ENCODE data around the gene SHROOM3. TPM values are rescaled to one million over a fixed set of nuclear protein-coding genes. Genes with fewer than 3 reads are reported as not detected.

Gene SHROOM3
- total and polyA plus RNA-seq, 2 of the 13 experiments (the other 11 are each of a cell fraction or from before 2014, with no cell fraction given): 0.01 TPM; not detected in 1

DNA sequence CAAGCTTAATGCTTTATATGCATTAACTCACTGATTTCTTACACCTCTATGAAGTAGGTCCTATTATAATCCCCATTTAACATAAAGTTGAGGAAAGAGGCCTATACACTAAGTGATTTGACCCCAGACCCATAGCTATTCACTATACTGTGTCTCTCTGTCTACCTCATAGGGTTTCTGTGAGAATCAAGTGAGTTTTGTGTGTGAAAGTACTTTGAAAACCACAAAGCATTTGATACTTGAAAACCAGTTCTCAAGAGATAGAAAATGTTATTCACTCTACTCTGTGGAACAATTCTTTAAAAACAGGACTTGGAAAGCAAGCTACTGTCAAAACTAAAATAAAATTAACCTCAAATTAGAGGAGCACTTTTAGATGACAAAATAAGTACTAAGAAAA lies 35.0 kb downstream of the SHROOM3 start:
- H3K4me1 ChIP-seq (ENCODE audit: insufficient read depth, low read length): no peaks in the 10 kb centered on the region
- no peak overlapping the region for H2AFZ ChIP-seq (ENCODE audit: low read length)
- H3K9ac ChIP-seq (ENCODE audit: insufficient read depth, low read depth, low read length): no peak overlapping the region
- in situ Hi-C loops (cut with HindIII; ENCODE audit: extremely low pct_ligation_motif_present, low pct_unique_long_range_greater_than_20kb): no loop called here
- DNase-seq (ENCODE audit: low spot score): no peak
- H3K9me3 ChIP-seq (ENCODE audit: low read length): no peaks in the 10 kb centered on the region
- BruUV-seq (replicated peaks): no TSS peak
- H3K4me2 ChIP-seq (ENCODE audit: low read depth, low read length): no peak overlapping the region
- H3K4me3 ChIP-seq (replicated peaks in 1 of 3; ENCODE audit: insufficient read depth in 1 of 3, low read depth in 2 of 3, low read length in 3 of 3): no peak overlapping the region
- ATAC-seq: no peak
- no peak for FAIRE-seq
- no peaks in the 10 kb centered on the region for H4K20me1 ChIP-seq (ENCODE audit: insufficient read depth, low read length)
- no peaks in the 10 kb centered on the region for H3K27me3 ChIP-seq (ENCODE audit: control insufficient read depth in 1 of 2, insufficient read depth in 2 of 2, low read length in 2 of 2)
- no peak overlapping the region for H3K27ac ChIP-seq (ENCODE audit: extremely low read length, insufficient read depth, low read length)
- ChIA-PET CTCF (ENCODE audit: low intra/inter-chr PET ratio, low total read pairs) (no interaction called here), POLR2A (no interaction called here)
- intact Hi-C loops (cut with micrococcal nuclease; ENCODE audit: unreplicated experiment): no loop called here
- no peaks in the 10 kb centered on the region for H3K79me2 ChIP-seq (ENCODE audit: insufficient read depth, low read length)
- H3K36me3 ChIP-seq (replicated peaks in 1 of 2; ENCODE audit: control insufficient read depth in 1 of 2, insufficient read depth in 2 of 2, low read length in 2 of 2): no peaks in the 10 kb centered on the region
- TF ChIP-seq, protein P1, sequence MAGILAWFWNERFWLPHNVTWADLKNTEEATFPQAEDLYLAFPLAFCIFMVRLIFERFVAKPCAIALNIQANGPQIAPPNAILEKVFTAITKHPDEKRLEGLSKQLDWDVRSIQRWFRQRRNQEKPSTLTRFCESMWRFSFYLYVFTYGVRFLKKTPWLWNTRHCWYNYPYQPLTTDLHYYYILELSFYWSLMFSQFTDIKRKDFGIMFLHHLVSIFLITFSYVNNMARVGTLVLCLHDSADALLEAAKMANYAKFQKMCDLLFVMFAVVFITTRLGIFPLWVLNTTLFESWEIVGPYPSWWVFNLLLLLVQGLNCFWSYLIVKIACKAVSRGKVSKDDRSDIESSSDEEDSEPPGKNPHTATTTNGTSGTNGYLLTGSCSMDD (CRISPR knock-in tag; IDR thresholded peaks at IDR 0.05): no peak
- TF ChIP-seq ZNF431 (CRISPR knock-in tag; IDR thresholded peaks at IDR 0.05; ENCODE audit: borderline replicate concordance, low read depth): no peak
- TF ChIP-seq RNF2 (conservative IDR thresholded peaks at IDR 0.05; ENCODE audit: low read depth): no peak
- no peak for TF ChIP-seq NFIC (IDR thresholded peaks at IDR 0.05; ENCODE audit: low read length)
- no peak for TF ChIP-seq ZNF30 (CRISPR knock-in tag; IDR thresholded peaks at IDR 0.05)
- TF ChIP-seq, protein P2, sequence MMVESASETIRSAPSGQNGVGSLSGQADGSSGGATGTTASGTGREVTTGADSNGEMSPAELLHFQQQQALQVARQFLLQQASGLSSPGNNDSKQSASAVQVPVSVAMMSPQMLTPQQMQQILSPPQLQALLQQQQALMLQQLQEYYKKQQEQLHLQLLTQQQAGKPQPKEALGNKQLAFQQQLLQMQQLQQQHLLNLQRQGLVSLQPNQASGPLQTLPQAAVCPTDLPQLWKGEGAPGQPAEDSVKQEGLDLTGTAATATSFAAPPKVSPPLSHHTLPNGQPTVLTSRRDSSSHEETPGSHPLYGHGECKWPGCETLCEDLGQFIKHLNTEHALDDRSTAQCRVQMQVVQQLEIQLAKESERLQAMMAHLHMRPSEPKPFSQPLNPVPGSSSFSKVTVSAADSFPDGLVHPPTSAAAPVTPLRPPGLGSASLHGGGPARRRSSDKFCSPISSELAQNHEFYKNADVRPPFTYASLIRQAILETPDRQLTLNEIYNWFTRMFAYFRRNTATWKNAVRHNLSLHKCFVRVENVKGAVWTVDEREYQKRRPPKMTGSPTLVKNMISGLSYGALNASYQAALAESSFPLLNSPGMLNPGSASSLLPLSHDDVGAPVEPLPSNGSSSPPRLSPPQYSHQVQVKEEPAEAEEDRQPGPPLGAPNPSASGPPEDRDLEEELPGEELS (CRISPR knock-in tag; IDR thresholded peaks at IDR 0.05): no peak
- TF ChIP-seq, protein P3, sequence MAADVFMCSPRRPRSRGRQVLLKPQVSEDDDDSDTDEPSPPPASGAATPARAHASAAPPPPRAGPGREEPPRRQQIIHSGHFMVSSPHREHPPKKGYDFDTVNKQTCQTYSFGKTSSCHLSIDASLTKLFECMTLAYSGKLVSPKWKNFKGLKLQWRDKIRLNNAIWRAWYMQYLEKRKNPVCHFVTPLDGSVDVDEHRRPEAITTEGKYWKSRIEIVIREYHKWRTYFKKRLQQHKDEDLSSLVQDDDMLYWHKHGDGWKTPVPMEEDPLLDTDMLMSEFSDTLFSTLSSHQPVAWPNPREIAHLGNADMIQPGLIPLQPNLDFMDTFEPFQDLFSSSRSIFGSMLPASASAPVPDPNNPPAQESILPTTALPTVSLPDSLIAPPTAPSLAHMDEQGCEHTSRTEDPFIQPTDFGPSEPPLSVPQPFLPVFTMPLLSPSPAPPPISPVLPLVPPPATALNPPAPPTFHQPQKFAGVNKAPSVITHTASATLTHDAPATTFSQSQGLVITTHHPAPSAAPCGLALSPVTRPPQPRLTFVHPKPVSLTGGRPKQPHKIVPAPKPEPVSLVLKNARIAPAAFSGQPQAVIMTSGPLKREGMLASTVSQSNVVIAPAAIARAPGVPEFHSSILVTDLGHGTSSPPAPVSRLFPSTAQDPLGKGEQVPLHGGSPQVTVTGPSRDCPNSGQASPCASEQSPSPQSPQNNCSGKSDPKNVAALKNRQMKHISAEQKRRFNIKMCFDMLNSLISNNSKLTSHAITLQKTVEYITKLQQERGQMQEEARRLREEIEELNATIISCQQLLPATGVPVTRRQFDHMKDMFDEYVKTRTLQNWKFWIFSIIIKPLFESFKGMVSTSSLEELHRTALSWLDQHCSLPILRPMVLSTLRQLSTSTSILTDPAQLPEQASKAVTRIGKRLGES (CRISPR knock-in tag; IDR thresholded peaks at IDR 0.05; ENCODE audit: borderline replicate concordance): no peak
- no peak for TF ChIP-seq ZFP90 (CRISPR knock-in tag; IDR thresholded peaks at IDR 0.05; ENCODE audit: borderline replicate concordance)
- TF ChIP-seq, protein P4, sequence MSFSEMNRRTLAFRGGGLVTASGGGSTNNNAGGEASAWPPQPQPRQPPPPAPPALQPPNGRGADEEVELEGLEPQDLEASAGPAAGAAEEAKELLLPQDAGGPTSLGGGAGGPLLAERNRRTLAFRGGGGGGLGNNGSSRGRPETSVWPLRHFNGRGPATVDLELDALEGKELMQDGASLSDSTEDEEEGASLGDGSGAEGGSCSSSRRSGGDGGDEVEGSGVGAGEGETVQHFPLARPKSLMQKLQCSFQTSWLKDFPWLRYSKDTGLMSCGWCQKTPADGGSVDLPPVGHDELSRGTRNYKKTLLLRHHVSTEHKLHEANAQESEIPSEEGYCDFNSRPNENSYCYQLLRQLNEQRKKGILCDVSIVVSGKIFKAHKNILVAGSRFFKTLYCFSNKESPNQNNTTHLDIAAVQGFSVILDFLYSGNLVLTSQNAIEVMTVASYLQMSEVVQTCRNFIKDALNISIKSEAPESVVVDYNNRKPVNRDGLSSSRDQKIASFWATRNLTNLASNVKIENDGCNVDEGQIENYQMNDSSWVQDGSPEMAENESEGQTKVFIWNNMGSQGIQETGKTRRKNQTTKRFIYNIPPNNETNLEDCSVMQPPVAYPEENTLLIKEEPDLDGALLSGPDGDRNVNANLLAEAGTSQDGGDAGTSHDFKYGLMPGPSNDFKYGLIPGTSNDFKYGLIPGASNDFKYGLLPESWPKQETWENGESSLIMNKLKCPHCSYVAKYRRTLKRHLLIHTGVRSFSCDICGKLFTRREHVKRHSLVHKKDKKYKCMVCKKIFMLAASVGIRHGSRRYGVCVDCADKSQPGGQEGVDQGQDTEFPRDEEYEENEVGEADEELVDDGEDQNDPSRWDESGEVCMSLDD (CRISPR knock-in tag; IDR thresholded peaks at IDR 0.05; ENCODE audit: borderline replicate concordance): no peak
- TF ChIP-seq SP4 (CRISPR knock-in tag; IDR thresholded peaks at IDR 0.05): no peak
- TF ChIP-seq, protein P5, sequence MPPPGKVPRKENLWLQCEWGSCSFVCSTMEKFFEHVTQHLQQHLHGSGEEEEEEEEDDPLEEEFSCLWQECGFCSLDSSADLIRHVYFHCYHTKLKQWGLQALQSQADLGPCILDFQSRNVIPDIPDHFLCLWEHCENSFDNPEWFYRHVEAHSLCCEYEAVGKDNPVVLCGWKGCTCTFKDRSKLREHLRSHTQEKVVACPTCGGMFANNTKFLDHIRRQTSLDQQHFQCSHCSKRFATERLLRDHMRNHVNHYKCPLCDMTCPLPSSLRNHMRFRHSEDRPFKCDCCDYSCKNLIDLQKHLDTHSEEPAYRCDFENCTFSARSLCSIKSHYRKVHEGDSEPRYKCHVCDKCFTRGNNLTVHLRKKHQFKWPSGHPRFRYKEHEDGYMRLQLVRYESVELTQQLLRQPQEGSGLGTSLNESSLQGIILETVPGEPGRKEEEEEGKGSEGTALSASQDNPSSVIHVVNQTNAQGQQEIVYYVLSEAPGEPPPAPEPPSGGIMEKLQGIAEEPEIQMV (CRISPR knock-in tag; IDR thresholded peaks at IDR 0.05; ENCODE audit: low read depth): no peak
- no peak for TF ChIP-seq FOSL1 (CRISPR knock-in tag; IDR thresholded peaks at IDR 0.05; ENCODE audit: borderline replicate concordance)
- TF ChIP-seq NAIF1 (CRISPR knock-in tag; IDR thresholded peaks at IDR 0.05; ENCODE audit: borderline replicate concordance): no peak

All from HepG2 (cell line).